PFSK-1 (cell line): ENCODE data around the gene FOSL2.

ENCODE experiments used
- POLR2AphosphoS5 ChIP-seq: IDR thresholded peaks from 2 replicates; pipeline ENCODE4 v1.6.1; 2012; ENCODE audit warnings: low read depth, mild to moderate bottlenecking, control low read depth, low read length, moderate library complexity
- TAF1 ChIP-seq: IDR thresholded peaks from 2 replicates; pipeline ENCODE4 v1.6.1; 2012; ENCODE audit warnings: low read length, control low read depth, borderline replicate concordance; ENCODE audit not compliant: insufficient read depth
- TF ChIP-seq, protein P1 (sequence below), 2 experiments: IDR thresholded peaks; 2 replicates each; pipeline versions ENCODE4 v1.6.1 to v1.8.0; 2011 to 2012; ENCODE audit warnings: low read depth in 2 of 2, low read length in 2 of 2, control low read depth in 1 of 2, inconsistent platforms in 1 of 2, mild to moderate bottlenecking in 1 of 2, moderate library complexity in 1 of 2; ENCODE audit not compliant: insufficient read depth in 1 of 2

DNA sequence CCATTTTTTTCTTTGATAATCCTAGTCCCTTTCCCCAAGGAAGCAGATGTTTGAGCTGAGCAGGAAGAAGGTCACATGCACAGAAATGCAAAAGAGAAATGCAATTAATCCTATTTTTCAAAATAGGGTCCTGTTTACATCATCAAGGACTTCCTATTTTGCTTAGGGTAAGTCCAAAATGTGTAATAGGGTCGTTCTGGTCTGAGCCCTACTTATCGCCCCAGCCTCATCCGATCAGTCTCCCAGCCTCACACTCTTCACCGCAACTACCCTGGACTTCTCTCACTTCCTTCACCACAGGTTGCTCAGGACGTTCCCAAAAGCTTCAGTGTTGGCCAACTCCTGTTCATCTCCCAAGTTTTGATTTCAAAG, 32.8 kb downstream of the FOSL2 start:
- no peak for TF ChIP-seq TAF1
- TF ChIP-seq POLR2AphosphoS5, result no peak
- TF ChIP-seq, protein P1, sequence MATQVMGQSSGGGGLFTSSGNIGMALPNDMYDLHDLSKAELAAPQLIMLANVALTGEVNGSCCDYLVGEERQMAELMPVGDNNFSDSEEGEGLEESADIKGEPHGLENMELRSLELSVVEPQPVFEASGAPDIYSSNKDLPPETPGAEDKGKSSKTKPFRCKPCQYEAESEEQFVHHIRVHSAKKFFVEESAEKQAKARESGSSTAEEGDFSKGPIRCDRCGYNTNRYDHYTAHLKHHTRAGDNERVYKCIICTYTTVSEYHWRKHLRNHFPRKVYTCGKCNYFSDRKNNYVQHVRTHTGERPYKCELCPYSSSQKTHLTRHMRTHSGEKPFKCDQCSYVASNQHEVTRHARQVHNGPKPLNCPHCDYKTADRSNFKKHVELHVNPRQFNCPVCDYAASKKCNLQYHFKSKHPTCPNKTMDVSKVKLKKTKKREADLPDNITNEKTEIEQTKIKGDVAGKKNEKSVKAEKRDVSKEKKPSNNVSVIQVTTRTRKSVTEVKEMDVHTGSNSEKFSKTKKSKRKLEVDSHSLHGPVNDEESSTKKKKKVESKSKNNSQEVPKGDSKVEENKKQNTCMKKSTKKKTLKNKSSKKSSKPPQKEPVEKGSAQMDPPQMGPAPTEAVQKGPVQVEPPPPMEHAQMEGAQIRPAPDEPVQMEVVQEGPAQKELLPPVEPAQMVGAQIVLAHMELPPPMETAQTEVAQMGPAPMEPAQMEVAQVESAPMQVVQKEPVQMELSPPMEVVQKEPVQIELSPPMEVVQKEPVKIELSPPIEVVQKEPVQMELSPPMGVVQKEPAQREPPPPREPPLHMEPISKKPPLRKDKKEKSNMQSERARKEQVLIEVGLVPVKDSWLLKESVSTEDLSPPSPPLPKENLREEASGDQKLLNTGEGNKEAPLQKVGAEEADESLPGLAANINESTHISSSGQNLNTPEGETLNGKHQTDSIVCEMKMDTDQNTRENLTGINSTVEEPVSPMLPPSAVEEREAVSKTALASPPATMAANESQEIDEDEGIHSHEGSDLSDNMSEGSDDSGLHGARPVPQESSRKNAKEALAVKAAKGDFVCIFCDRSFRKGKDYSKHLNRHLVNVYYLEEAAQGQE (IDR thresholded peaks at IDR 0.05; ENCODE audit: insufficient read depth in 1 of 2, low read depth in 2 of 2, low read length in 2 of 2), result no peak
